ENCODE results near the gene CD44. TPM values are rescaled to one million over a fixed set of nuclear protein-coding genes. Genes with fewer than 3 reads are reported as not detected.

CD44 gene
- total RNA-seq, 4 donors from 2014 or later, result 164 to 302 (median 189) TPM

- peaks cover 0 to 4% of the 10 kb centered on the region in 2 donors for H3K4me1 ChIP-seq
- H3K4me3 ChIP-seq (replicated peaks in 1 of 3), result no peak overlapping the region
- 91 to 95% methylated on average over 3 of the region's 3 CpGs for whole genome bisulfite sequencing, 2 donors
- no peak for TF ChIP-seq POLR2A (IDR thresholded peaks at IDR 0.05)
- no peak for TF ChIP-seq CTCF (IDR thresholded peaks at IDR 0.05)
- DNase-seq, result no peak
- intact Hi-C loops (cut with DNase I), result no loop called here
- no peaks in the 10 kb centered on the region for H3K9me3 ChIP-seq
- no peak overlapping the region for H3K27ac ChIP-seq
- H3K36me3 ChIP-seq, result peaks cover 0 to 8% of the 10 kb centered on the region in 2 donors
- no peaks in the 10 kb centered on the region for H3K27me3 ChIP-seq
Observed at GRCh38 chr11:35210876-35211546, 72.0 kb downstream of the CD44 start.

- no peak overlapping the region for H3K4me3 ChIP-seq (replicated peaks in 1 of 3)
- H3K27me3 ChIP-seq, result no peaks in the 10 kb centered on the region
- H3K9me3 ChIP-seq, result no peaks in the 10 kb centered on the region
- H3K4me1 ChIP-seq, result peaks cover 0 to 4% of the 10 kb centered on the region in 2 donors
- no peak overlapping the region for H3K27ac ChIP-seq
- H3K36me3 ChIP-seq, result peaks cover 0 to 12% of the 10 kb centered on the region in 2 donors
- no peak for DNase-seq
- TF ChIP-seq CTCF (IDR thresholded peaks at IDR 0.05) (no peak), POLR2A (IDR thresholded peaks at IDR 0.05) (no peak)
- intact Hi-C loops (cut with DNase I), result no loop called here
- 84 to 90% methylated on average over 3 of the region's 3 CpGs for WGBS, 2 donors
Observed at GRCh38 chr11:35211952-35212351, 73.0 kb downstream of the CD44 start.

GRCh38 chr11:35214226-35214770, 75.3 kb downstream of the CD44 start:
- no peak for TF ChIP-seq POLR2A (IDR thresholded peaks at IDR 0.05)
- TF ChIP-seq CTCF (IDR thresholded peaks at IDR 0.05), result no peak
- Histone ChIP-seq H3K27me3 (no peaks in the 10 kb centered on the region), H3K9me3 (no peaks in the 10 kb centered on the region), H3K27ac (no peak overlapping the region), H3K4me1 (peaks cover 0 to 4% of the 10 kb centered on the region in 2 donors), H3K4me3 (replicated peaks in 1 of 3) (no peak overlapping the region), H3K36me3 (peaks cover 0 to 16% of the 10 kb centered on the region in 2 donors)
- no peak for DNase-seq
- 85 to 90% methylated on average over 2 of the region's 2 CpGs for whole genome bisulfite sequencing, 2 donors
- intact Hi-C loops (cut with DNase I), result no loop called here

GRCh38 chr11:35214792-35215193, 75.8 kb downstream of the CD44 start:
- TF ChIP-seq CTCF (IDR thresholded peaks at IDR 0.05) (no peak), POLR2A (IDR thresholded peaks at IDR 0.05) (no peak)
- WGBS, 2 donors, result 52 to 65% methylated on average over 1 of the region's 1 CpG
- H3K27me3 ChIP-seq, result no peaks in the 10 kb centered on the region
- intact Hi-C loops (cut with DNase I), result no loop called here
- no peak overlapping the region for H3K27ac ChIP-seq
- no peak for DNase-seq
- peaks cover 0 to 4% of the 10 kb centered on the region in 2 donors for H3K4me1 ChIP-seq
- H3K9me3 ChIP-seq, result no peaks in the 10 kb centered on the region
- peaks cover 0 to 21% of the 10 kb centered on the region in 2 donors for H3K36me3 ChIP-seq
- no peak overlapping the region for H3K4me3 ChIP-seq (replicated peaks in 1 of 3)

- no peak overlapping the region for H3K27ac ChIP-seq
- no peaks in the 10 kb centered on the region for H3K27me3 ChIP-seq
- DNase-seq, result no peak
- H3K4me3 ChIP-seq (replicated peaks in 1 of 3), result no peak overlapping the region
- TF ChIP-seq POLR2A (IDR thresholded peaks at IDR 0.05) (no peak), CTCF (IDR thresholded peaks at IDR 0.05) (no peak)
- peaks cover 0 to 4% of the 10 kb centered on the region in 2 donors for H3K4me1 ChIP-seq
- intact Hi-C loops (cut with DNase I), result no loop called here
- peaks cover 0 to 29% of the 10 kb centered on the region in 2 donors for H3K36me3 ChIP-seq
- no peaks in the 10 kb centered on the region for H3K9me3 ChIP-seq
Observed at GRCh38 chr11:35215945-35216344, 77.0 kb downstream of the CD44 start.

All from thyroid gland (tissue), 4 donors.